Measurements from ENCODE around the gene HUS1B.
A peak's percentile ranks its signal among the peaks of the same experiment; 100 is the strongest.

DNA sequence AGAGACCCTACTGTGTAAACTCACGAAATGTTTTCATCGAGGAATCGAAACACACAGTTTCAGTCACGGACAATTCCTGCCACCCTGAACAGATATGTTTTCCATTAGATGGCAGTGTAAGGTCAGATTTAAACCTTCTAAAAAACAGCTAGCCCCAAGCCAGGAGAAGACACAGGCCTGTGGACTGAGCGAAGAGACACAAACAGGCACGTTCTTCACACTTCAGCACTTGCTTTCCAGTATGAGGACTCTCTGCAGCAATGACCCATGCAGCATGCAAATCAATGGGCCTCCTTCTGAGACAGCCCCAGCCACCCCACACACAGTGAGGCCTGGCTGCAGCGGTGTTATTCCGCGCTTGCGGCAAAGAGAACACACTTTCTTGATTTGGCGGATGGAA lies 31.9 kb downstream of the HUS1B start:
- no peak for TF ChIP-seq POLR2A (IDR thresholded peaks at IDR 0.05)
- TF ChIP-seq, protein P1, sequence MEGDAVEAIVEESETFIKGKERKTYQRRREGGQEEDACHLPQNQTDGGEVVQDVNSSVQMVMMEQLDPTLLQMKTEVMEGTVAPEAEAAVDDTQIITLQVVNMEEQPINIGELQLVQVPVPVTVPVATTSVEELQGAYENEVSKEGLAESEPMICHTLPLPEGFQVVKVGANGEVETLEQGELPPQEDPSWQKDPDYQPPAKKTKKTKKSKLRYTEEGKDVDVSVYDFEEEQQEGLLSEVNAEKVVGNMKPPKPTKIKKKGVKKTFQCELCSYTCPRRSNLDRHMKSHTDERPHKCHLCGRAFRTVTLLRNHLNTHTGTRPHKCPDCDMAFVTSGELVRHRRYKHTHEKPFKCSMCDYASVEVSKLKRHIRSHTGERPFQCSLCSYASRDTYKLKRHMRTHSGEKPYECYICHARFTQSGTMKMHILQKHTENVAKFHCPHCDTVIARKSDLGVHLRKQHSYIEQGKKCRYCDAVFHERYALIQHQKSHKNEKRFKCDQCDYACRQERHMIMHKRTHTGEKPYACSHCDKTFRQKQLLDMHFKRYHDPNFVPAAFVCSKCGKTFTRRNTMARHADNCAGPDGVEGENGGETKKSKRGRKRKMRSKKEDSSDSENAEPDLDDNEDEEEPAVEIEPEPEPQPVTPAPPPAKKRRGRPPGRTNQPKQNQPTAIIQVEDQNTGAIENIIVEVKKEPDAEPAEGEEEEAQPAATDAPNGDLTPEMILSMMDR (IDR thresholded peaks at IDR 0.05) = peak in 1 of 6 experiments; percentile 17
